Trophoblast cell (in vitro differentiated cells and primary cell): ENCODE measurements around the gene ABHD4.
"Not testable (repeated sequence)": the region's sequence is repeated elsewhere in the genome, so short reads cannot be mapped to it uniquely, and the experiment has no call there.

Source experiments
- DNase-seq, 2 donors: peaks; one replicate each; pipeline ENCODE4 v3.0.0-alpha.2; 2016
- H2AFZ ChIP-seq: 2 replicates; pipeline ENCODE4 v1.6.1; 2013; ENCODE audit warnings: low read length, moderate library complexity, mild to moderate bottlenecking; ENCODE audit not compliant: insufficient read depth, poor library complexity
- H2AK5ac ChIP-seq: 2 replicates; pipeline ENCODE4 v1.6.1; 2013; ENCODE audit warnings: mild to moderate bottlenecking, low read length
- H2BK120ac ChIP-seq: 2 replicates; pipeline ENCODE4 v1.6.1; 2013; ENCODE audit warnings: low read length, mild to moderate bottlenecking, moderate library complexity; ENCODE audit not compliant: insufficient read depth, poor library complexity
- H2BK12ac ChIP-seq: 2 replicates; pipeline ENCODE4 v1.6.1; 2013; ENCODE audit warnings: mild to moderate bottlenecking, low read length, moderate library complexity
- H2BK5ac ChIP-seq: 2 replicates; pipeline ENCODE4 v1.6.1; 2013; ENCODE audit warnings: low read length, low read depth, moderate library complexity, mild to moderate bottlenecking; ENCODE audit not compliant: poor library complexity
- H3K14ac ChIP-seq: 2 replicates; pipeline ENCODE4 v1.6.1; 2013; ENCODE audit warnings: mild to moderate bottlenecking, low read length
- H3K18ac ChIP-seq: 2 replicates; pipeline ENCODE4 v1.6.1; 2013; ENCODE audit warnings: mild to moderate bottlenecking, low read length
- H3K23ac ChIP-seq: 2 replicates; pipeline ENCODE4 v1.6.1; 2013; ENCODE audit warnings: low read length
- H3K27ac ChIP-seq: 2 replicates; pipeline ENCODE4 v1.5.1; 2013; ENCODE audit warnings: low read depth, mild to moderate bottlenecking, inconsistent platforms, low read length, moderate library complexity
- H3K27me3 ChIP-seq: 2 replicates; pipeline ENCODE4 v1.6.1; 2013; ENCODE audit warnings: inconsistent platforms, mild to moderate bottlenecking, low read length, moderate library complexity; ENCODE audit not compliant: insufficient read depth
- H3K36me3 ChIP-seq, 2 experiments: 1 replicate in 1 of 2; 2 replicates in 1 of 2; pipeline ENCODE4 v1.6.1; 2013; ENCODE audit warnings: low read length in 2 of 2, mild to moderate bottlenecking in 2 of 2, moderate library complexity in 1 of 2; ENCODE audit not compliant: insufficient read depth in 2 of 2, control insufficient read depth in 1 of 2
- H3K4ac ChIP-seq: 2 replicates; pipeline ENCODE4 v1.6.1; 2013; ENCODE audit warnings: low read depth, mild to moderate bottlenecking, low read length, moderate library complexity
- H3K4me1 ChIP-seq, 2 experiments: 1 replicate in 1 of 2; 2 replicates in 1 of 2; pipeline ENCODE4 v1.6.1; 2013; ENCODE audit warnings: low read length in 2 of 2, mild to moderate bottlenecking in 2 of 2, moderate library complexity in 1 of 2; ENCODE audit not compliant: insufficient read depth in 2 of 2, control insufficient read depth in 1 of 2
- H3K4me2 ChIP-seq: 2 replicates; pipeline ENCODE4 v1.6.1; 2013; ENCODE audit warnings: inconsistent platforms, mild to moderate bottlenecking, low read length, moderate library complexity
- H3K4me3 ChIP-seq: 2 replicates; pipeline ENCODE4 v1.5.1; 2013; ENCODE audit warnings: mild to moderate bottlenecking, low read depth, low read length, inconsistent platforms
- H3K79me1 ChIP-seq: one replicate; pipeline ENCODE4 v1.6.1; 2013; ENCODE audit warnings: low read length
- H3K79me2 ChIP-seq: 2 replicates; pipeline ENCODE4 v1.6.1; 2013; ENCODE audit warnings: low read length, mild to moderate bottlenecking; ENCODE audit not compliant: control insufficient read depth, insufficient read depth, poor library complexity
- H3K9ac ChIP-seq: 2 replicates; pipeline ENCODE4 v1.6.1; 2013; ENCODE audit warnings: mild to moderate bottlenecking, low read length
- H3K9me3 ChIP-seq: 2 replicates; pipeline ENCODE4 v1.6.1; 2013; ENCODE audit warnings: low read depth, mild to moderate bottlenecking, control low read depth, inconsistent platforms, low read length; ENCODE audit not compliant: insufficient read depth
- H4K12ac ChIP-seq: 2 replicates; pipeline ENCODE4 v1.6.1; 2013; ENCODE audit warnings: low read depth, mild to moderate bottlenecking, low read length, moderate library complexity
- H4K8ac ChIP-seq: 2 replicates; pipeline ENCODE4 v1.6.1; 2013; ENCODE audit warnings: low read depth, mild to moderate bottlenecking, low read length, moderate library complexity
- H4K91ac ChIP-seq: one replicate; pipeline ENCODE4 v1.6.1; 2013; ENCODE audit warnings: low read depth, mild to moderate bottlenecking, low read length, moderate library complexity
- WGBS: extraction: QIAGEN DNeasy Blood & Tissue Kit; methylation state at CpG from one replicate; pipeline ENCODE4 v1.1.7; 2013; ENCODE audit warnings: missing lambda C conversion rate; ENCODE audit not compliant: insufficient read length, insufficient coverage; ENCODE audit errors: extremely low coverage; 5-methylcytosine and 5-hydroxymethylcytosine counted together

Gene ABHD4

DNA sequence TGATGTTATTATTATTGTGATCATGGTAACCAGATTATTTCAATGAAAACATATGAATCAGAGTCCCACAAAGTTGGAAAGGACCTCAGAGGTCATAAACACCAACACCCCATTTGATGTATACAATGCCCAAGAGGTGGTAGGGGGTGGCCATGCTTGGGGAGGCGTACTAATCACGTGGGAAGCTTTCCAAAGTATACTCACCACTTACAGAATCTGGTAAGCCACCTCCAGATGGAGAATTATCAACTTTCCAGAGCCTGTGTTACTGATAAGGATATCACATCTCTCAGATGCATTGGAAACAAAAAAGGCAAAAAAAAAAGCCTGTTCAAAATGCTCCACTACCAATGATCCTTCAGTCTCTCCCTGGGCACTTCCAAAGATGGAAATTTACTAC is 17.5 kb upstream of the ABHD4 start:
- Histone ChIP-seq H3K4me3 (no peak overlapping the region), H4K12ac (no peak overlapping the region), H3K4me1 (no peaks in the 10 kb centered on the region), H3K27ac (no peak overlapping the region), H3K9me3 (no peaks in the 10 kb centered on the region), H2BK120ac (no peak overlapping the region), H2AFZ (no peak overlapping the region), H3K79me1 (no peaks in the 10 kb centered on the region), H3K18ac (no peak overlapping the region), H4K8ac (no peak overlapping the region), H3K9ac (no peak overlapping the region), H3K79me2 (no peaks in the 10 kb centered on the region), H3K23ac (no peak overlapping the region), H3K4ac (no peak overlapping the region), H3K14ac (no peak overlapping the region), H3K4me2 (no peak overlapping the region), H3K36me3 (peaks cover 7 to 10% of the 10 kb centered on the region in 2 experiments), H3K27me3 (no peaks in the 10 kb centered on the region), H2AK5ac (no peak overlapping the region), H2BK5ac (no peak overlapping the region), H4K91ac (no peak overlapping the region), H2BK12ac (no peak overlapping the region)
- WGBS, result no CpG with 5 or more reads among the region's 2 CpGs
- no peak for DNase-seq

DNA sequence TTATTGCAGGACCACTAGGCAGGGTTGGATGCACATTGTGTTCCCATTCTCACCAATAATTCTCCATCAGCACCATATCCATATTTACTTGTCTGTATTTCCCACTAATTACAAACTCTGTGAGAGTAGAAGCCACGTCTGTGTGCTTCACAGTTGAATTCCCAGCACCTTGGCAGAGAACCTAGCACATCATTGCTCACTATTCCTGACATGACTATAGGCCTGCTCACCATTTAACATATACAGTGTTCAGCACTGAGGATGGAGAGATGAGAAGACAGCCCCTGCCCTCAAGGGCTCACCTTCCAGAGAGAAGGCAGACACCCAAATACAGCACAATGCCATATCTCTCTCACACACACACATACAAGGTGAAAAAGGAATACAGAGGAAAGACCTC is 14.1 kb upstream of the ABHD4 start:
- Histone ChIP-seq H3K4ac (peak overlapping the region; percentile 87), H3K79me2 (peaks cover 5% of the 10 kb centered on the region), H3K4me2 (no peak overlapping the region), H3K4me3 (no peak overlapping the region), H4K8ac (no peak overlapping the region), H3K14ac (no peak overlapping the region), H2BK12ac (no peak overlapping the region), H4K12ac (no peak overlapping the region), H3K18ac (no peak overlapping the region), H2BK5ac (no peak overlapping the region), H3K27ac (no peak overlapping the region), H3K79me1 (peaks cover 5% of the 10 kb centered on the region), H3K9ac (no peak overlapping the region), H2AK5ac (no peak overlapping the region), H4K91ac (no peak overlapping the region), H3K4me1 (no peaks in the 10 kb centered on the region), H3K27me3 (no peaks in the 10 kb centered on the region), H3K9me3 (no peaks in the 10 kb centered on the region), H2BK120ac (no peak overlapping the region), H2AFZ (no peak overlapping the region), H3K36me3 (peaks cover 5 to 9% of the 10 kb centered on the region in 2 experiments), H3K23ac (no peak overlapping the region)
- DNase-seq, result no peak
- no CpG with 5 or more reads among the region's 1 CpG for WGBS

DNA sequence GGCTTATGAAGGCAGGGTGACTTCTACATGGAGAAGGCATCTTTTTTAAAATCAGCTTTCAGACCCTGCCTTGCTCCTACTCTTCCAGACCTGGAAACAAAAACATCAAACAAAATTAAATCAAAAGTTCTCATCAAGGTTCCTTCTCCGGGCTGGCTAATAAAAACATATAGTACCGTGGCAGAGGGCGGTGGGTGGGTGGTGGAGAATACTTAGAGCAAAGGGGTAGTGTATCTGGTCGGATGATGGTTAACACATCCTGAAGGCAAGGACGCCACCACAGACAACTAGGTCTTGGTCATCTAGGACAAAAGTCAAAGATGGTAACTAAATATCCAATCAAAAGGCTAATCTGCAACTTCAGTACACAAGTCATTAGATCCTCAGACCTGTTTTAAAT is 10.9 kb upstream of the ABHD4 start:
- Histone ChIP-seq H3K18ac (no peak overlapping the region), H3K23ac (no peak overlapping the region), H3K9ac (no peak overlapping the region), H3K27me3 (no peaks in the 10 kb centered on the region), H4K8ac (no peak overlapping the region), H3K79me1 (peaks cover 5% of the 10 kb centered on the region), H3K27ac (no peak overlapping the region), H3K4me1 (no peaks in the 10 kb centered on the region), H4K91ac (no peak overlapping the region), H2BK120ac (no peak overlapping the region), H3K14ac (no peak overlapping the region), H3K4me2 (no peak overlapping the region), H2AFZ (no peak overlapping the region), H3K4me3 (no peak overlapping the region), H3K4ac (no peak overlapping the region), H2AK5ac (no peak overlapping the region), H2BK12ac (no peak overlapping the region), H2BK5ac (no peak overlapping the region), H3K36me3 (peaks cover 0 to 9% of the 10 kb centered on the region in 2 experiments), H4K12ac (no peak overlapping the region), H3K79me2 (peaks cover 5% of the 10 kb centered on the region), H3K9me3 (no peaks in the 10 kb centered on the region)
- DNase-seq, result no peak
- no CpG with 5 or more reads among the region's 5 CpGs for WGBS

DNA sequence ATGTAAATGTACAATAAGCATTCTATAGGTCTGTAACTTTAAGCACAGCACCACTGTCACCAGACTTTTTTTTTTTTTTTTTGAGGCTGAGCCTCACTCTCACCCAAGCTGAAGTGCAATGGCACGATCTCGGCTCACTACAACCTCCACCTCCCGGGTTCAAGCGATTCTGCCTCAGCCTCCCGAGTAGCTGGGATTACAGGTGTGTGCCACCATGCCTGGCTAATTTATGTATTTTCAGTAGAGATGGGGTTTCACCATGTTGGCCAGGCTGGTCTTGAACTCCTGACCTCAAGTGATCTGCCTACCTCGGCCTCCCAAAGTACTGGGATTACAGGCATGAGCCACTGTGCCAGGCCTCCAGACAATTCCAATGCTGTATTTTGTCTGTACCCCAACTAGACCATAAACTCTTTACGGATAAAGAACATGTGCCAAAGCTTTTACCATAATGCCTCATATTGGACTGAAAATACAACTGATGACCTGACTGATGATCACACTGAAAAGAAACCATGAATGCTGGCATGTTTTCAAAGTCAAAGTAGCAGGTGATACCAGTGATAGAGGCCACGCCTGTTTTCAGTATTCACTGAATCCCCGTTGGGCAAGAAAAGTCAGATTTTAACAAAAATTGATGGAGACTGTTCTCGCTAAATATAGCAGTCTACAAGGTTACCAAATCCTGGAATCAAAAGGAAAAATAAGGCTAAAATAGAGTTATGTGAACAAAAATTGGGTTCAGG is 10.2 kb upstream of the ABHD4 start:
- not testable (repeated sequence) for H4K8ac ChIP-seq, H3K9ac ChIP-seq, H3K36me3 ChIP-seq, H3K27me3 ChIP-seq, H3K27ac ChIP-seq, H3K18ac ChIP-seq, H4K12ac ChIP-seq, H3K23ac ChIP-seq, H3K4me1 ChIP-seq, H3K79me2 ChIP-seq, H4K91ac ChIP-seq, H3K9me3 ChIP-seq, H3K4me3 ChIP-seq, H2AFZ ChIP-seq, H2AK5ac ChIP-seq, H2BK5ac ChIP-seq, H2BK120ac ChIP-seq, H3K14ac ChIP-seq, DNase-seq, H3K79me1 ChIP-seq, H2BK12ac ChIP-seq
- no CpG with 5 or more reads among the region's 10 CpGs for WGBS
- H3K4me2 ChIP-seq, result peak overlapping the region; percentile 96
- peak overlapping the region; percentile 91 for H3K4ac ChIP-seq
